ENCODE results near the gene KRTAP9-3. TPM values are rescaled to one million over a fixed set of nuclear protein-coding genes. Genes with fewer than 3 reads are reported as not detected.
"Not testable (repeated sequence)": the region's sequence is repeated elsewhere in the genome, so short reads cannot be mapped to it uniquely, and the experiment has no call there.

The KRTAP9-3 gene
- not detected for total RNA-seq

- H3K4me1 Mint-ChIP-seq, H3K27ac Mint-ChIP-seq, H3K27me3 Mint-ChIP-seq, H3K9me3 Mint-ChIP-seq, DNase-seq, H3K36me3 Mint-ChIP-seq, H3K4me3 Mint-ChIP-seq: not testable (repeated sequence)
These were observed at the start of gene KRTAP9-3 for GRCh38 chr17:41232399-41233105. TSS of gene KRTAP9-3 (plus strand) at chr17:41232449. CDS start at chr17:41232502, 53 bp downstream.

- Mint-ChIP-seq H3K27ac (no peak within 1 kb of the TSS), H3K36me3 (no peaks in the 10 kb centered on the region), H3K27me3 (no peaks in the 10 kb centered on the region), H3K9me3 (no peaks in the 10 kb centered on the region), H3K4me1 (no peaks in the 10 kb centered on the region), H3K4me3 (no peak within 1 kb of the TSS)
- no peak for DNase-seq
These were observed 47.7 kb upstream of the KRTAP9-3 start, which contains the start of gene KRTAP4-1 for GRCh38 chr17:41184480-41184961. TSS of gene KRTAP4-1 (minus strand) at chr17:41184911. CDS start at chr17:41184854, 57 bp downstream.

GRCh38 chr17:41185001-41185400, 47.2 kb upstream of the KRTAP9-3 start:
- H3K36me3 Mint-ChIP-seq: no peaks in the 10 kb centered on the region
- no peaks in the 10 kb centered on the region for H3K4me1 Mint-ChIP-seq
- H3K27me3 Mint-ChIP-seq: no peaks in the 10 kb centered on the region
- no peak overlapping the region for H3K27ac Mint-ChIP-seq
- H3K9me3 Mint-ChIP-seq: no peaks in the 10 kb centered on the region
- DNase-seq: no peak
- no peak overlapping the region for H3K4me3 Mint-ChIP-seq

- H3K27ac Mint-ChIP-seq: no peak overlapping the region
- H3K36me3 Mint-ChIP-seq: no peaks in the 10 kb centered on the region
- DNase-seq: no peak
- no peak overlapping the region for H3K4me3 Mint-ChIP-seq
- H3K9me3 Mint-ChIP-seq: no peaks in the 10 kb centered on the region
- no peaks in the 10 kb centered on the region for H3K27me3 Mint-ChIP-seq
- no peaks in the 10 kb centered on the region for H3K4me1 Mint-ChIP-seq
These were observed 45.4 kb upstream of the KRTAP9-3 start for GRCh38 chr17:41186872-41187271.

- not testable (repeated sequence) for H3K4me3 Mint-ChIP-seq, H3K27ac Mint-ChIP-seq, H3K27me3 Mint-ChIP-seq, H3K9me3 Mint-ChIP-seq, H3K36me3 Mint-ChIP-seq, DNase-seq, H3K4me1 Mint-ChIP-seq
These were observed 42.4 kb upstream of the KRTAP9-3 start, which contains the start of gene KRTAP9-1 for GRCh38 chr17:41189837-41190318. TSS of gene KRTAP9-1 (plus strand) at chr17:41189887. CDS start at chr17:41189887, 0 bp downstream.

- Mint-ChIP-seq H3K27ac (no peak overlapping the region), H3K9me3 (peaks cover 3% of the 10 kb centered on the region), H3K36me3 (no peaks in the 10 kb centered on the region), H3K27me3 (no peaks in the 10 kb centered on the region), H3K4me3 (no peak overlapping the region), H3K4me1 (no peaks in the 10 kb centered on the region)
- no peak for DNase-seq
These were observed 41.9 kb upstream of the KRTAP9-3 start for GRCh38 chr17:41190328-41190727.

GRCh38 chr17:41196068-41196467, 36.2 kb upstream of the KRTAP9-3 start:
- Mint-ChIP-seq H3K9me3 (peaks cover 3% of the 10 kb centered on the region), H3K4me1 (no peaks in the 10 kb centered on the region), H3K27me3 (no peaks in the 10 kb centered on the region), H3K4me3 (no peak overlapping the region), H3K36me3 (no peaks in the 10 kb centered on the region), H3K27ac (no peak overlapping the region)
- DNase-seq: no peak

- Mint-ChIP-seq H3K9me3 (no peaks in the 10 kb centered on the region), H3K4me3 (no peak overlapping the region), H3K27me3 (no peaks in the 10 kb centered on the region), H3K27ac (no peak overlapping the region), H3K36me3 (no peaks in the 10 kb centered on the region), H3K4me1 (no peaks in the 10 kb centered on the region)
- no peak for DNase-seq
These were observed 32.7 kb upstream of the KRTAP9-3 start for GRCh38 chr17:41199421-41200078.

- no peak overlapping the region for H3K4me3 Mint-ChIP-seq
- no peaks in the 10 kb centered on the region for H3K36me3 Mint-ChIP-seq
- no peaks in the 10 kb centered on the region for H3K27me3 Mint-ChIP-seq
- DNase-seq: no peak
- H3K4me1 Mint-ChIP-seq: peaks cover 5% of the 10 kb centered on the region
- no peak overlapping the region for H3K27ac Mint-ChIP-seq
- H3K9me3 Mint-ChIP-seq: peaks cover 3% of the 10 kb centered on the region
These were observed 20.3 kb upstream of the KRTAP9-3 start for GRCh38 chr17:41211845-41212466.

- no peak overlapping the region for H3K27ac Mint-ChIP-seq
- no peak overlapping the region for H3K4me3 Mint-ChIP-seq
- H3K36me3 Mint-ChIP-seq: no peaks in the 10 kb centered on the region
- no peaks in the 10 kb centered on the region for H3K27me3 Mint-ChIP-seq
- H3K9me3 Mint-ChIP-seq: peaks cover 3% of the 10 kb centered on the region
- DNase-seq: no peak
- H3K4me1 Mint-ChIP-seq: peaks cover 5% of the 10 kb centered on the region
These were observed 19.6 kb upstream of the KRTAP9-3 start for GRCh38 chr17:41212524-41213169.

- Mint-ChIP-seq H3K4me1 (peaks cover 5% of the 10 kb centered on the region), H3K9me3 (peaks cover 1% of the 10 kb centered on the region), H3K27ac (no peak overlapping the region), H3K36me3 (no peaks in the 10 kb centered on the region), H3K27me3 (no peaks in the 10 kb centered on the region), H3K4me3 (no peak overlapping the region)
- no peak for DNase-seq
These were observed 16.6 kb upstream of the KRTAP9-3 start for GRCh38 chr17:41215681-41216080.

GRCh38 chr17:41223821-41224220, 8.4 kb upstream of the KRTAP9-3 start:
- Mint-ChIP-seq H3K4me3 (no peak overlapping the region), H3K36me3 (no peaks in the 10 kb centered on the region), H3K27ac (no peak overlapping the region)

GRCh38 chr17:41226051-41226450, 6.2 kb upstream of the KRTAP9-3 start:
- Mint-ChIP-seq H3K27me3 (no peaks in the 10 kb centered on the region), H3K36me3 (no peaks in the 10 kb centered on the region), H3K4me3 (no peak overlapping the region), H3K27ac (no peak overlapping the region), H3K4me1 (no peaks in the 10 kb centered on the region), H3K9me3 (no peaks in the 10 kb centered on the region)
- DNase-seq: no peak

More at GRCh38 chr17:41223821-41224220, 8.4 kb upstream of the KRTAP9-3 start:
- DNase-seq: no peak
- Mint-ChIP-seq H3K27me3 (no peaks in the 10 kb centered on the region), H3K9me3 (peaks cover 1% of the 10 kb centered on the region), H3K4me1 (no peaks in the 10 kb centered on the region)

GRCh38 chr17:41226598-41227095, 5.6 kb upstream of the KRTAP9-3 start, which contains the start of gene KRTAP9-2:
TSS of gene KRTAP9-2 (plus strand) at chr17:41226648. CDS start at chr17:41226655, 7 bp downstream.
- not testable (repeated sequence) for DNase-seq, H3K4me3 Mint-ChIP-seq, H3K27ac Mint-ChIP-seq, H3K9me3 Mint-ChIP-seq, H3K36me3 Mint-ChIP-seq, H3K4me1 Mint-ChIP-seq, H3K27me3 Mint-ChIP-seq
